DMS 273 (cell line): ENCODE data around the gene KSR2.

ENCODE experiments used
- DNase-seq: peaks from one replicate; lab custom pipeline; 2025; ENCODE audit not compliant: unreplicated experiment; lab: John Stamatoyannopoulos, UW

Gene KSR2

DNA sequence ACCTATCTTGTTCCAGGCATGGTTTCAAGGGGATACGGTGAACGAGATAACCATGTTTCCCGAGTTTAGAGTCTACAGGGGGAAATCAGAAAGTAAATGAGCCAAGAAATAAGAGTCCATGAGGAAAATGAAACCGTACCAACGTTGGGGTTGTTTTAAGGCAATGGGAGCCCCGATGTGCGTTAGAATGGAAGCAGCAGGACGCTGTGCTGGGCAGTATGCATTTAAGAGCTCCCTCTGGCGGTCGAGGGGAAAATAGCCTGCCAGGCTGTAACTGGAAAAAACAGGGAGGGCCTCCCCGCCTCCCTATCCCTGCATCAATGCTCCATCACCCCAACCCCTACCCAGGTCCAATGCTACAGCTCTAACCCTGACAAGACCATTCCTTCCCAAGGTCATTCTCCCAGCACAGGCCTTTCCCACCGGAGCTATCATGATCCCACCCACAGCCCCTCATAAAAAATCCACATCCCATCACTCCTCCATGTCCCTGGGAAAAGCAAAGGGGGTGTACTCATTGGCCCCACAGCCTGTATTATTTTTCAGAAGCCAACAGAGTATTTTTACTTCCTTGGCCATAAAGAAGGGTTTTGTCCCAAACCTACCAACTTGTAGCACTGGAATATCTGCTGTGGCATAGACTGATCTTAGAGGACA, 381.0 kb downstream of the KSR2 start:
- peak; percentile 75 for DNase-seq

- DNase-seq: peak; percentile 39
Measured at GRCh38 chr12:117583677-117584225, 385.0 kb downstream of the KSR2 start.

GRCh38 chr12:117583092-117583491, 385.7 kb downstream of the KSR2 start:
- no peak for DNase-seq

DNA sequence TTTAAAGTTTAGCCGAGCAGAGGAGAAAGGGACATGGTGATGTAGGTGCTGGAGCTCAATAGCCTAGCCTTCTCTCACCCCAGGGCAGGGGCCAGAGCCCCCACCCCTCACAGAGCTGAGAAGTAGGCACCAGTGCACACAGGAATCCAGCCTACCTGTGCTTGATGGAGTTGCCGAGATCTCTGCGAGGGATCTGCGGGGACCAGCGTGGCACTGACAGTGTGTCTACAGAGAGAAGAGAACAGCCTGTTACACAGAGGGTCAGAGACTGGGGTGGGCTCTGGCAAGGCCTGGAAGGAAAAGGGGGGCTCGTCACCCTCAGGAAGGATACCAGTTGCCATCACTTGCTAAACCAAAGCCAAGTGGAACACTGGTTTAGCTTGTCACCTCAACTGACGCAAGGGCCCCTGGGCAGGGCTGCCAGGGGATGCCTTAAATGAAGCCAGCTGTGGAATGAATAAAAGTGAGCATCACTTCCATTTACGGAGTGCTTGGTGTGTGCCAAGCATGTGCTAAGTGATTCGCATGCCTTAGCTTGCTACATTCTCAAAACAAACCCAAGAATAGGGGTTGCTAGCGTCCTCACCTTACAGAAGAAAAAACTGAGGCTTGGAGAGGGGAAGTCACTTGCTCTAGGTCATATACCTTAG, 386.5 kb downstream of the KSR2 start:
- DNase-seq: no peak

- peak; percentile 82 for DNase-seq
Measured at GRCh38 chr12:117580718-117581062, 388.1 kb downstream of the KSR2 start.

DNA sequence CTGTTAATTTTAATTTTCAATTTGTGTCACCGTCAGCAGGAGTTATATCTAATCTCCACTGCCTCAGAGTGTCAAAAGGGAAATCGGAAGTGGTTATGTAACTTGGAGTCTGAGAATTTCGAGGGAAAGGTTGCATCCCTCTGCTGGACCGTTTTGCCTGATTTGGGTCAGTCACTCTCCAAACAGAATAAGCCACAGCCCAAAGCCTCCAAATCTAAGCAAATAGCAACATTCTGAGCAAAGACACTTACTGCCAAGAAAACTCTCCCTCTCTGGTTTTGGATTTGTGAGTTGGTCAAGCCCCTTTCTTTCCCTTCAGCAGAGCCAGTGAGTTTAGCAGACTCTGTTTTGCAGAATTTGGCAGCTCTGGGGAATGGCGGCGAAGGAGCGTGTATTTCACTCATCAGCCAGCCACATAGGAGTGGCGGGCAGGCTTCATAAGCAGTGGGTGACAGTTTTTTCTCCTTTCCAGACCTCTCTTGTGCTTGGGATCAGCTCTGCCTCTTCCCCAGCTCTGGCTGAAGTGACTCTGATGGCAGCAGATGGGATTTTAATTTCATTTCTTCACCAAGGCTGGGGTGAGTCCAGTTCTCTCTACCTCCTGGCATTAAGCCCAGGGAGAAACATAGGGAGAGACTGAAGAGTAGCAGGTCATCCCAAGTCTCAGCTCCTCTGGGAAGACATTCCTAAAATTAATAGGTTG, 388.6 kb downstream of the KSR2 start:
- DNase-seq: no peak

GRCh38 chr12:117577122-117577657, 391.6 kb downstream of the KSR2 start:
- no peak for DNase-seq

DNA sequence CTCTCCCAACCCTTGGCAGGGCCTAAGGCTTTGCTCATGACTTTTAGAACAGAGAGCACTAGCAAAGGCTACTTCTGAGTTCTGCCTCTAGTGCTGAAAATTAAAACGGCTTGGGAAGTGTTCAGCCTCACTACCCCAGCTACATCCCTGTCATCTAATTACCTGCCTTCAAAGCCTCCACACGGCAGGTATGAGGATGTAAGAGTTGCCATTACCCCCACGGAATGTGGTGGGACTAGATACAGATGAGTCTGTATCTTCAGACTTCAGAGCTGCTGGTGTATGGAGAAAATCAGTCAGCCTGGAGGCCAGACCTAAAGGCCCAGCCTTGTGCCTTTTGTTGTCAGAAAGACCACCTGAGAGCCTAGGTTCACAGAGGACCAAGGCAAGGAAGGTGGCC, 392.7 kb downstream of the KSR2 start:
- no peak for DNase-seq

DNA sequence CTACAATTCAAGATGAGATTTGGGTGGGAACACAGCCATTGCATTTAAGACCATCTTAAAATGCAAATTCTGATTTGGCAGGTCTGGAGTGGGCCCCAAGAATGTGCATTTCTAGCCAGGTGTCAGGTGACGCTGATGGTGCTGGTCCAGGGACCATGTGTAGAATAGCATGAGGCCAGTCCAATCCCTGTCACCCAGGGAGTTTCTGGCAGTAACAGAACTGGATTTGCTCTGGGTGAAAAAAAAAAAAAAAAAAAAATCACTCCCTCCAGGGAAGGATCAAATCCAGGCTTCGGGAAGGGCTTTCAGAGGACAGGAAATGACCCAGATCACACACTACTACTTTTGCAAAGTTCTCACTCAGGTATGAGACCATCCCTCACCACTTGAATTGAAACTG, 394.1 kb downstream of the KSR2 start:
- no peak for DNase-seq

- DNase-seq: no peak
Measured at GRCh38 chr12:117572755-117573154, 396.0 kb downstream of the KSR2 start.

- DNase-seq: no peak
Measured at GRCh38 chr12:117571321-117571720, 397.5 kb downstream of the KSR2 start.

GRCh38 chr12:117570608-117571007, 398.2 kb downstream of the KSR2 start:
- DNase-seq: no peak

DNA sequence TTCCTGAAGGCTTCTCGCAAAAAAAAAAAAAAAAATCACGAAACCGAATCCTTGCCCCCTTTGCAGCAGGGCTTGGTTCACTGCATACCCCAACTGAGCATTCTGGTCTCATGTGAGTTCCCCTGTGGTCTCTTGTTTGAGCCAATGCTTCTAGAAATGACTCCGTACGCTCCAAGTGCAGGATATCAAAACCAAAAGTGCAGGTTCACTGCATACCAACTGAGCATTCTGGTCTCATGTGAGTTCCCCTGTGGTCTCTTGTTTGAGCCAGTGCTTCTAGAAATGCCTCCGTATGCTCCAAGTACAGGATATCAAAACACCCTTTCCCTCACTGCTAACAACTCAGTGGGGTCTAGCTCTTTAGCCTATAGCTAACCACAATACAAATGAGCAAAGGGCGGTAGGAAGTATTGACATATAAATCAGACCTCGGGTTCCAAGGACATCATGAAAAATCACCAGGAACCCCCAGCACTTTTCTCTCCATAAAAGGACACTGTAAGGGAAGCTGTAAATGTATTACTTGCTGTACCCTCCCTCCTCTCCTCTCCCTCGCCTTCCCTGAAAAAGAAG, 401.1 kb downstream of the KSR2 start:
- DNase-seq: no peak

GRCh38 chr12:117564881-117565280, 403.9 kb downstream of the KSR2 start:
- DNase-seq: no peak

DNA sequence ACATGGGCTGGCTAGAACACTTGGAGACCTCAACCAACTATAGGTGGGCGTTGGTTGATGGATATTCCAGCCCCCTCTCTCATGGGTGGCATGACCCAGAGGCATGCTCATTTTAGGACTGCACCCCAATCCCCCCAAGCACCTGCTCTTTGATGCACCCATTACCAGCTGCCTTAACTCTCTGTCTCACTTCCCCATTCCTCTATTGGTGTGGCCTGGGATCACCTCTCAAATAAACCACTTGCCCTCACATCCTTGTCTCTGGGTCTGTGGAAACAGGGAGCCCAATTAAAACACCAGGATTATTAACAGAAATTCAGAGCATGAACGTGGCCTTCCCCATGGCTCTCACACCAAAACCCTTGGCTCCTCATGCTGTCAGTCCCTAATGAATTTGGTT, 405.1 kb downstream of the KSR2 start:
- no peak for DNase-seq

- DNase-seq: no peak
Measured at GRCh38 chr12:117563007-117563406, 405.8 kb downstream of the KSR2 start.

- DNase-seq: no peak
Measured at GRCh38 chr12:117561990-117562389, 406.8 kb downstream of the KSR2 start.

- no peak for DNase-seq
Measured at GRCh38 chr12:117559978-117560377, 408.8 kb downstream of the KSR2 start.

DNA sequence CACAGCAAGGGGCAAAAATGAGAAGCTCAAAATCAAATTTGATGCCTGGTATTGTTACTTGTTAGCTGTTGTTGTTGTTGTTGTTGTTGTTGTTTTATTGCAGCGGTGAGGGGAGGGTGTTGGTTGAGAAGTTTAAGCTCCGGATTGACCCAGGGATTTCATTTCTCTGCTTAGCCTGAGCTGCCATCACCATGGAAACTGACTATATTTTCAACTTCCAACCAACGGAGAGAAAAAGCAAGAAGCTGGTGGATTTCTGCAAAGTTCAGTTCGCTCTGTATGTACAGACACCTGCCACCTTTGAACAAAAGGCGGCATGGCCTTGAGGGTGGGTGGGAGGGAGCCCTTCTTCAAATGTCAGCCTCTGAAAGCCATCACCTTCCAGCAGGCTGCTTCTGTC, 412.9 kb downstream of the KSR2 start:
- DNase-seq: no peak

DNA sequence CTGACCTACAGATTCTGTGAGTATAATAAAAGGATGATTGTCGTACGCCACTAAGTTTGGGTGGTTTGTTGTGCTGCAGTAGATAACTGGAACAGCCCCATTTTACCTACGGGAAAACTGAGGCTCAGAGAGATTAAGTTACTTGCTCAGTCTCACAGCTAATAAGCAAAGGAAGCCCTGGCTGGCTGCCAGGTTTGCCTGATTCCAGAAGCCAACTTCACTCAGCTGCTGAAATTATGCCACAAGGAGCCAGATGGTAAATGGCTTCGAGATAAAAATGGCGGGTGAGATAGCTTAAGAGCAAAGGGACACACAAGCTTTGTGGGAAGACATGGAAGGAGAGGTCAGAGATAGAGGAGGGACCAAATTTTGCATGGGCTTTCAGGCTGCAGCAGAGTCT, 415.8 kb downstream of the KSR2 start:
- peak; percentile 81 for DNase-seq

- DNase-seq: no peak
Measured at GRCh38 chr12:117551665-117552064, 417.1 kb downstream of the KSR2 start.

DNA sequence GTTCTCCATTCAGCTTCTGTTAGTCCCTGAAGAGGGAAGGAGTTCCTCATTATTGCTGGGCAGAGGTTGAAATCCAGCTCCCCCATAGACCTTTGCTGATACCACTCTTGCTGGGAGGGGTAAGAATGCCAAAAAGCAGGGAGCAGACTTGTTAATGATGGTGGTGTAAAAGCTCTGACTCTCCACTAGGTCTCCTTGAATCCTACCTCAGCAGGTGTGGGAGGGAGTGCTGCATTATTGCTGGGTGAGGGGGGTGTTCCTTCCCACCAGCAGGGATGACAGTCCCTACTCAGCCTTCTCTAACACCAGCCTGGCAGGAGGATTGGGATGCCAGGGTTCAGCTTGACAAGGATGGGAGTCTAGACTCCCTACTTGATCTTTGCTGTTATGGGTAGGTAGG, 421.6 kb downstream of the KSR2 start:
- DNase-seq: no peak
